Esophagus muscularis mucosa (tissue), 4 donors: Measurements from ENCODE around the gene FNTB. TPM values are rescaled to one million over a fixed set of nuclear protein-coding genes. Genes with fewer than 3 reads are reported as not detected.

Experiments used
- DNase-seq: peaks from one replicate; pipeline ENCODE4 v3.0.0-alpha.2; 2017; ENCODE audit errors: extremely low spot score
- H3K27ac ChIP-seq, 4 donors: fragments of 200-600 bp; sonication (generic); replicated peaks in 1 of 4; 1 replicate in 3 of 4; 2 replicates in 1 of 4; pipeline ENCODE4 v1.5.1; 2016 to 2019; ENCODE audit warnings: mild to moderate bottlenecking in 1 of 4
- H3K27me3 ChIP-seq, 4 donors: fragments of 200-600 bp; sonication (generic); one replicate each; pipeline versions ENCODE4 v1.5.1 to v1.6.0; 2016 to 2019
- H3K36me3 ChIP-seq, 4 donors: fragments of 200-600 bp; sonication (generic); one replicate each; pipeline ENCODE4 v1.5.1; 2016 to 2019
- H3K4me1 ChIP-seq, 4 donors: fragments of 200-600 bp; sonication (generic); one replicate each; pipeline ENCODE4 v1.5.1; 2016 to 2019
- H3K4me3 ChIP-seq, 4 donors: fragments of 200-600 bp; sonication (generic); 1 replicate in 2 of 4; 2 replicates in 2 of 4; pipeline ENCODE4 v1.5.1; 2016 to 2019; ENCODE audit warnings: mild to moderate bottlenecking in 4 of 4, moderate library complexity in 1 of 4
- H3K9me3 ChIP-seq, 4 donors: fragments of 200-600 bp; sonication (generic); 1 replicate in 3 of 4; 2 replicates in 1 of 4; pipeline ENCODE4 v1.5.1; 2016 to 2019
- CTCF ChIP-seq, 3 experiments: fragments of 200-600 bp in 2 of 3; fragments of 450-650 bp in 1 of 3; sonication (generic) in 2 of 3; IDR thresholded peaks; one replicate each; pipeline ENCODE4 v1.5.1; 2017 to 2019; ENCODE audit warnings: antibody characterized with exemption in 3 of 3, mild to moderate bottlenecking in 2 of 3, moderate library complexity in 1 of 3
- EP300 ChIP-seq: sonication (generic); formaldehyde crosslinking; IDR thresholded peaks from one replicate; pipeline ENCODE4 v1.6.1; 2017; ENCODE audit warnings: antibody characterized with exemption
- POLR2A ChIP-seq: fragments of 450-650 bp; IDR thresholded peaks from one replicate; pipeline ENCODE4 v1.6.1; 2017; ENCODE audit warnings: antibody characterized with exemption, moderate library complexity, mild to moderate bottlenecking, low read depth
- POLR2AphosphoS5 ChIP-seq, 2 donors: sonication (generic); formaldehyde crosslinking; IDR thresholded peaks; one replicate each; pipeline ENCODE4 v1.6.1; 2017; ENCODE audit warnings: antibody characterized with exemption in 2 of 2
- WGBS: methylation state at CpG from one replicate; pipeline ENCODE4 v1.1.5; 2018; 5-methylcytosine and 5-hydroxymethylcytosine counted together
- intact Hi-C: fragments of 100-400 bp; cut with DNase I; formaldehyde crosslinking; loops from one replicate; pipeline ENCODE4 v1.15.1; 2023
- total RNA-seq, 4 donors: library from RNA; depleted of rRNA; stranded (reverse); fragments of >200 nt; gene quantifications; one replicate each; pipeline versions ENCODE4 v1.1.0 to v1.2.1, GENCODE V29; 2016

Gene FNTB
- total RNA-seq, 4 donors from 2014 or later = 10.3 to 20.7 (median 15.5) TPM

GRCh38 chr14:65098586-65098985 lies 111.9 kb downstream of the FNTB start:
- TF ChIP-seq EP300 (no peak), CTCF (IDR thresholded peaks at IDR 0.05) (no peak), POLR2A (no peak), POLR2AphosphoS5 (IDR thresholded peaks at IDR 0.05) (no peak)
- peaks cover 81 to 89% (median 85%) of the 10 kb centered on the region in 4 donors for H3K4me1 ChIP-seq
- WGBS = 22% methylated on average over 2 of the region's 2 CpGs
- H3K36me3 ChIP-seq = peaks cover 0 to 20% (median 10%) of the 10 kb centered on the region in 4 donors
- peak overlapping the region; percentile 14 to 75 (median 65) for H3K27ac ChIP-seq
- peak overlapping the region; percentile 12 to 27 (median 14) for H3K4me3 ChIP-seq
- DNase-seq = no peak
- intact Hi-C loops = no loop called here
- H3K27me3 ChIP-seq = no peaks in the 10 kb centered on the region
- H3K9me3 ChIP-seq = no peaks in the 10 kb centered on the region

GRCh38 chr14:65100922-65101541 lies 114.3 kb downstream of the FNTB start:
- no peaks in the 10 kb centered on the region for H3K9me3 ChIP-seq
- no peak for DNase-seq
- H3K4me1 ChIP-seq = peaks cover 57 to 65% (median 61%) of the 10 kb centered on the region in 4 donors
- WGBS = 29% methylated on average over 6 of the region's 6 CpGs
- intact Hi-C loops = loop anchor here (5.0 kb wide), 1 partner anchor 114 kb away; the partner anchor contains the start of gene FNTB
- TF ChIP-seq POLR2AphosphoS5 (IDR thresholded peaks at IDR 0.05) (no peak), POLR2A (no peak), EP300 (no peak), CTCF (IDR thresholded peaks at IDR 0.05) (no peak)
- H3K27me3 ChIP-seq = no peaks in the 10 kb centered on the region
- H3K4me3 ChIP-seq = peak overlapping the region; percentile 92 to 98 (median 94)
- H3K36me3 ChIP-seq = peaks cover 0 to 11% (median 0%) of the 10 kb centered on the region in 4 donors
- peak overlapping the region; percentile 89 to 94 (median 92) for H3K27ac ChIP-seq

- WGBS = under 1% methylated on average over 27 of the region's 66 CpGs
- H3K4me1 ChIP-seq = peaks cover 49 to 57% (median 53%) of the 10 kb centered on the region in 4 donors
These were observed 115.1 kb downstream of the FNTB start for GRCh38 chr14:65101631-65102440.

More at GRCh38 chr14:65101631-65102440, 115.1 kb downstream of the FNTB start:
- Histone ChIP-seq H3K27ac (peak overlapping the region; percentile 89 to 94 (median 92)), H3K36me3 (peaks cover 0 to 11% (median 0%) of the 10 kb centered on the region in 4 donors), H3K27me3 (no peaks in the 10 kb centered on the region), H3K4me3 (peak overlapping the region; percentile 92 to 98 (median 94)), H3K9me3 (no peaks in the 10 kb centered on the region)
- intact Hi-C loops = loop anchor here (5.0 kb wide), 1 partner anchor 115 kb away; the partner anchor contains the start of gene FNTB
- no peak for DNase-seq
- TF ChIP-seq POLR2A (no peak), EP300 (no peak), POLR2AphosphoS5 (IDR thresholded peaks at IDR 0.05) (no peak), CTCF (IDR thresholded peaks at IDR 0.05) (no peak)
